NCI-H146 treated with DMSO at 0.1 percent for 48 hours (cell line): ENCODE measurements around the gene ACYP1.
A peak's percentile ranks its signal among the peaks of the same experiment; 100 is the strongest.

Source experiments
- DNase-seq: peaks from one replicate; lab custom pipeline; 2025; ENCODE audit not compliant: unreplicated experiment; lab: John Stamatoyannopoulos, UW

Gene ACYP1

GRCh38 chr14:75063491-75064204 lies at the start of gene ACYP1:
Gene ACYP1, minus strand, starts transcription at chr14:75064024. Its CDS starts 471 bp downstream, at chr14:75063553.
- peak; percentile 77 for DNase-seq

- DNase-seq = no peak
These were observed 46.1 kb upstream of the ACYP1 start for GRCh38 chr14:75109877-75110276.

GRCh38 chr14:75107186-75107585 lies 43.4 kb upstream of the ACYP1 start:
- DNase-seq = no peak

- peak; percentile 20 for DNase-seq
These were observed 37.7 kb upstream of the ACYP1 start for GRCh38 chr14:75101491-75101890.

GRCh38 chr14:75098682-75099081 lies 34.9 kb upstream of the ACYP1 start:
- DNase-seq = no peak

GRCh38 chr14:75098212-75098611 lies 34.4 kb upstream of the ACYP1 start:
- DNase-seq = no peak

- no peak for DNase-seq
These were observed 33.1 kb upstream of the ACYP1 start for GRCh38 chr14:75096959-75097358.

- DNase-seq = no peak
These were observed 31.9 kb upstream of the ACYP1 start for GRCh38 chr14:75095690-75096089.

- no peak for DNase-seq
These were observed 31.1 kb upstream of the ACYP1 start for GRCh38 chr14:75094896-75095295.

GRCh38 chr14:75092698-75093097 lies 28.9 kb upstream of the ACYP1 start:
- no peak for DNase-seq

GRCh38 chr14:75091251-75091650 lies 27.4 kb upstream of the ACYP1 start:
- no peak for DNase-seq

GRCh38 chr14:75090353-75090752 lies 26.5 kb upstream of the ACYP1 start:
- no peak for DNase-seq

GRCh38 chr14:75088566-75089373 lies 24.9 kb upstream of the ACYP1 start:
- peak; percentile 6 for DNase-seq

- no peak for DNase-seq
These were observed 24.3 kb upstream of the ACYP1 start for GRCh38 chr14:75088153-75088552.

GRCh38 chr14:75084513-75084912 lies 20.7 kb upstream of the ACYP1 start:
- DNase-seq = no peak

- no peak for DNase-seq
These were observed 19.4 kb upstream of the ACYP1 start for GRCh38 chr14:75083271-75083670.

GRCh38 chr14:75081660-75082229 lies 17.9 kb upstream of the ACYP1 start:
- DNase-seq = no peak

GRCh38 chr14:75079521-75079920 lies 15.7 kb upstream of the ACYP1 start:
- no peak for DNase-seq

GRCh38 chr14:75077794-75078193 lies 14.0 kb upstream of the ACYP1 start:
- no peak for DNase-seq

- DNase-seq = no peak
These were observed 6.6 kb upstream of the ACYP1 start for GRCh38 chr14:75070383-75070782.

- DNase-seq = no peak
These were observed 6.0 kb upstream of the ACYP1 start for GRCh38 chr14:75069811-75070145.

- peak; percentile 72 for DNase-seq
These were observed 5.4 kb upstream of the ACYP1 start, which contains the start of gene ZC2HC1C for GRCh38 chr14:75069121-75069810. Gene ZC2HC1C, plus strand, starts transcription at chr14:75069641. Its CDS starts 933 bp downstream, at chr14:75070574.
